IMR-90 (cell line): Measurements from ENCODE around the gene SERPINA4. TPM values are rescaled to one million over a fixed set of nuclear protein-coding genes. Genes with fewer than 3 reads are reported as not detected.

ENCODE experiments used
- ATAC-seq: fragments of 200-7000 bp; cut with Tn5 transposase; 2 replicates; pipeline ENCODE4 v1.9.1; 2020; ENCODE audit warnings: low read depth, mild to moderate bottlenecking, moderate library complexity
- BruUV-seq: library from RNA; stranded (reverse); fragments of 400-500 nt; replicated peaks from 2 replicates; lab custom pipeline; 2021; lab: Mats Ljungman, UMichigan
- CTCF ChIA-PET: fragments of 300-600 bp; formaldehyde crosslinking; extraction: SDS; loops from one replicate; lab custom pipeline; 2021; ENCODE audit warnings: antibody characterized with exemption; lab: Yijun Ruan, JAX
- POLR2A ChIA-PET: fragments of 300-600 bp; sonication (Branson Sonifier 250); formaldehyde crosslinking; loops from one replicate; lab custom pipeline; 2022; ENCODE audit warnings: antibody characterized with exemption; ENCODE audit not compliant: unreplicated experiment; lab: Charles Lee
- DNase-seq: peaks from one replicate; pipeline ENCODE4 v3.0.0; 2013
- H2AFZ ChIP-seq: replicated peaks from 2 replicates; pipeline ENCODE3; 2013; ENCODE audit warnings: low read length, mild to moderate bottlenecking; ENCODE audit not compliant: poor library complexity
- H2AK5ac ChIP-seq: 2 replicates; pipeline ENCODE4 v1.6.1; 2013; ENCODE audit warnings: low read depth, low read length, inconsistent platforms
- H2AK9ac ChIP-seq: replicated peaks from 2 replicates; pipeline ENCODE3; 2013; ENCODE audit warnings: mild to moderate bottlenecking, low read depth, low read length, moderate library complexity; ENCODE audit not compliant: poor library complexity
- H2BK120ac ChIP-seq: 2 replicates; pipeline ENCODE4 v1.6.1; 2013; ENCODE audit warnings: low read depth, low read length, inconsistent platforms
- H2BK15ac ChIP-seq: 3 replicates; pipeline ENCODE4 v1.6.1; 2013; ENCODE audit warnings: low read depth, low read length, inconsistent platforms
- H2BK20ac ChIP-seq: 2 replicates; pipeline ENCODE4 v1.6.1; 2013; ENCODE audit warnings: low read depth, mild to moderate bottlenecking, inconsistent platforms, low read length, moderate library complexity
- H2BK5ac ChIP-seq: 2 replicates; pipeline ENCODE4 v1.6.1; 2013; ENCODE audit warnings: mild to moderate bottlenecking, low read depth, low read length, inconsistent platforms; ENCODE audit not compliant: poor library complexity, severe bottlenecking
- H3K14ac ChIP-seq: replicated peaks from 2 replicates; pipeline ENCODE4 v1.6.1; 2013; ENCODE audit warnings: low read depth, low read length, inconsistent platforms
- H3K18ac ChIP-seq: 2 replicates; pipeline ENCODE4 v1.6.1; 2013; ENCODE audit warnings: low read depth, low read length, control low read depth
- H3K23ac ChIP-seq: 2 replicates; pipeline ENCODE4 v1.6.1; 2013; ENCODE audit warnings: low read depth, low read length, inconsistent platforms
- H3K27ac ChIP-seq: 2 replicates; pipeline ENCODE4 v1.5.1; 2013; ENCODE audit warnings: mild to moderate bottlenecking, control low read depth, low read length; ENCODE audit not compliant: insufficient read depth
- H3K27me3 ChIP-seq: 2 replicates; pipeline ENCODE4 v1.6.1; 2013; ENCODE audit warnings: low read length; ENCODE audit not compliant: control insufficient read depth, insufficient read depth
- H3K36me3 ChIP-seq: 2 replicates; pipeline ENCODE4 v1.6.1; 2013; ENCODE audit warnings: low read length, mixed read lengths; ENCODE audit not compliant: control insufficient read depth, insufficient read depth
- H3K4ac ChIP-seq: 2 replicates; pipeline ENCODE4 v1.6.1; 2013; ENCODE audit warnings: low read depth, low read length, inconsistent platforms
- H3K4me1 ChIP-seq: 2 replicates; pipeline ENCODE4 v1.6.1; 2013; ENCODE audit warnings: low read length, mixed read lengths; ENCODE audit not compliant: control insufficient read depth, insufficient read depth
- H3K4me2 ChIP-seq: 2 replicates; pipeline ENCODE4 v1.6.1; 2013; ENCODE audit warnings: low read depth, mild to moderate bottlenecking, control low read depth, low read length, moderate library complexity
- H3K4me3 ChIP-seq: 2 replicates; pipeline ENCODE4 v1.5.1; 2013; ENCODE audit warnings: low read depth, mild to moderate bottlenecking, control low read depth, low read length, moderate library complexity; ENCODE audit not compliant: insufficient read depth
- H3K56ac ChIP-seq: 2 replicates; pipeline ENCODE4 v1.6.1; 2013; ENCODE audit warnings: low read length, inconsistent platforms; ENCODE audit not compliant: insufficient read depth; ENCODE audit errors: extremely low read depth
- H3K79me1 ChIP-seq, 2 experiments: 2 replicates each; pipeline ENCODE4 v1.6.1; 2013; ENCODE audit warnings: low read length in 2 of 2, inconsistent platforms in 1 of 2, low read depth in 1 of 2
- H3K9ac ChIP-seq: 2 replicates; pipeline ENCODE4 v1.6.1; 2013; ENCODE audit warnings: low read depth, low read length, control low read depth
- H3K9me1 ChIP-seq: 2 replicates; pipeline ENCODE4 v1.6.1; 2013; ENCODE audit warnings: low read length, inconsistent platforms; ENCODE audit not compliant: insufficient read depth
- H3K9me3 ChIP-seq: 2 replicates; pipeline ENCODE4 v1.6.1; 2013; ENCODE audit warnings: low read length; ENCODE audit not compliant: control insufficient read depth, insufficient read depth
- H4K20me1 ChIP-seq: 2 replicates; pipeline ENCODE4 v1.6.1; 2013; ENCODE audit warnings: low read length, inconsistent platforms; ENCODE audit not compliant: insufficient read depth
- H4K5ac ChIP-seq: 2 replicates; pipeline ENCODE4 v1.6.1; 2013; ENCODE audit warnings: mild to moderate bottlenecking, low read depth, low read length, control low read depth
- H4K8ac ChIP-seq, 2 experiments: 2 replicates each; pipeline ENCODE4 v1.6.1; 2013; ENCODE audit warnings: low read depth in 2 of 2, low read length in 2 of 2, control low read depth in 1 of 2, inconsistent platforms in 1 of 2
- H4K91ac ChIP-seq: 2 replicates; pipeline ENCODE4 v1.6.1; 2013; ENCODE audit warnings: low read depth, low read length, inconsistent platforms; ENCODE audit not compliant: insufficient read depth
- POLR2A ChIP-seq: IDR thresholded peaks from 2 replicates; pipeline ENCODE4 v1.6.1; 2012; ENCODE audit warnings: mild to moderate bottlenecking, low read depth, low read length
- WGBS, 2 experiments: methylation state at CpG; one replicate each; pipeline versions ENCODE4 v1.1.5 to v1.1.7; 2013; ENCODE audit warnings: missing lambda C conversion rate in 2 of 2; ENCODE audit not compliant: insufficient read length in 1 of 2; ENCODE audit errors: extremely low coverage in 2 of 2; 5-methylcytosine and 5-hydroxymethylcytosine counted together
- dilution Hi-C: fragments of 300-500 bp; cut with HindIII; formaldehyde crosslinking; loops from one replicate; pipeline ENCODE4 v1.14.3; 2018; ENCODE audit warnings: low sequenced_read_pairs; ENCODE audit not compliant: unreplicated experiment
- in situ Hi-C: fragments of 300-500 bp; cut with MboI; formaldehyde crosslinking; loops from 3 replicates; pipeline ENCODE4 v1.14.3; 2019; ENCODE audit warnings: low sequenced_read_pairs, inconsistent platforms, mixed read lengths
- intact Hi-C: fragments of 100-400 bp; cut with micrococcal nuclease; formaldehyde crosslinking; loops from 2 replicates; pipeline ENCODE4 v1.10.0; 2022
- polyA plus RNA-seq, 3 experiments: library from polyadenylated mRNA; depleted of rRNA; stranded (reverse); fragments of >200 nt; gene quantifications; 2 replicates each; pipeline ENCODE4 v1.2.3, GENCODE V29; 2012; ENCODE audit warnings: low replicate concordance in 1 of 3
- total RNA-seq: library from RNA; depleted of rRNA; stranded (reverse); fragments of >200 nt; gene quantifications from 2 replicates; pipeline ENCODE4 v1.2.3, GENCODE V29; 2012

The SERPINA4 gene
- total and polyA plus RNA-seq, 2 of the 4 experiments (the other 2 are of a cell fraction) = not detected

GRCh38 chr14:94584591-94585280 is 23.5 kb downstream of the SERPINA4 start:
- Histone ChIP-seq H3K9ac (no peak overlapping the region), H3K4me3 (no peak overlapping the region), H3K14ac (no peak overlapping the region), H3K18ac (no peak overlapping the region), H2BK20ac (no peak overlapping the region), H4K8ac (no peak overlapping the region), H2AK9ac (no peak overlapping the region), H2BK15ac (no peak overlapping the region), H3K56ac (no peak overlapping the region), H3K27ac (no peak overlapping the region), H2AK5ac (no peak overlapping the region), H2AFZ (no peak overlapping the region), H3K23ac (no peak overlapping the region), H3K9me3 (no peaks in the 10 kb centered on the region), H3K36me3 (no peaks in the 10 kb centered on the region), H3K9me1 (no peaks in the 10 kb centered on the region), H3K4me2 (no peak overlapping the region), H4K5ac (no peak overlapping the region), H2BK5ac (no peak overlapping the region), H2BK120ac (no peak overlapping the region), H3K79me1 (no peaks in the 10 kb centered on the region), H4K20me1 (no peaks in the 10 kb centered on the region), H4K91ac (no peak overlapping the region), H3K4ac (no peak overlapping the region), H3K4me1 (no peaks in the 10 kb centered on the region), H3K27me3 (peaks cover 6% of the 10 kb centered on the region)
- BruUV-seq = no TSS peak
- TF ChIP-seq POLR2A = no peak
- ChIA-PET POLR2A (no interaction called here), CTCF (no interaction called here)
- intact Hi-C loops = no loop called here
- WGBS, 2 experiments = no CpG with 5 or more reads among the region's 5 CpGs
- in situ Hi-C loops = no loop called here
- ATAC-seq (no peak), DNase-seq (no peak)
- dilution Hi-C loops = no loop called here
